GM18505 (cell line): ENCODE results near the gene YIF1A.

Source experiments
- ATAC-seq: cut with Tn5 transposase; IDR thresholded peaks from one replicate; pipeline ENCODE4 v1.9.1; 2021; ENCODE audit not compliant: unreplicated experiment
- POLR2A ChIP-seq: IDR thresholded peaks from 4 replicates; pipeline ENCODE4 v1.6.1; 2011; ENCODE audit warnings: borderline replicate concordance; ENCODE audit not compliant: insufficient read depth, insufficient read length; ENCODE audit errors: extremely low read depth

YIF1A gene

DNA sequence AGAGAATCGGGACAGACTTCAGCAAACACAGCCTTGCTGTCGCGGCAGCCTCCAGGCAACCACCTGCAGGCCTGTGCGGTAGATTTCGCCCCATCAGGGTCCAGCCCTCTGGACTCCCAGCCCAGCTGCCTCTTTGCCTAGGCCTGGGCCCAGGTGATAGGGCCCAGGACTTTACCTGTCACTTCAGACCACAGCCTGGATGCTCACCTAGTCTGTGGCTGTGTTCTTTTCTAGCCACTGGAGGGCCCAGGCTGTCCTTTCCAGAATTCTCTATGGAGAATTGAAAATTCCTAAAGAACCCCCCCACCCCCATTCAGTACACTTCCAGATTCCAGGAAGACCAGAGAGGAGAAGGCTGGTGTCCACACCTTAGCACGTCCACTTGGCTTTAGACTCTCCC lies 51.1 kb downstream of the YIF1A start:
- no peak for ATAC-seq
- TF ChIP-seq POLR2A = no peak

DNA sequence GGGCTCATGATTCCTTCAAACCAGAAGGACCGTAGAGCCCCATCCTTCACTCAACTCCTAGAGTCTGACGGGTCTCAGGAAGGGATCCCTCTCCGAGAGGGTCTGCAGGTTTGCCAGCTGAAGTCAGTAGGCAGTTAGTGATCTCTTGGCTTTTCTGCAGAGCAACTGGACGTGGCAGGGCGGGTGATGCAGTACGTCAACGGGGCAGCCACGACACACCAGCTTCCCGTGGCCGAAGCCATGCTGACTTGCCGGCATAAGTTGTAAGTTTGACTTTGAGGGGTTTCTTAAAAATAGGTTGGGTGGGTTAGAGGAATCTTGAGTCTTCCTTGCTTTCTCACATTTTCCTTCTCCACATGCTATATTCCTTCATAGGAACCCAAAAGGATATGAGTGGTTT lies 53.8 kb downstream of the YIF1A start:
- TF ChIP-seq POLR2A = no peak
- no peak for ATAC-seq
